Nephron progenitor cell (in vitro differentiated cells): ENCODE data around the gene IL6ST.

ENCODE experiments used
- DNase-seq: peaks from one replicate; pipeline ENCODE4 v3.0.0; 2021
- H3K27ac Mint-ChIP-seq: 2 replicates; pipeline ENCODE4 v1.8.0; 2021; ENCODE audit warnings: mild to moderate bottlenecking, moderate library complexity, mixed read lengths
- H3K27me3 Mint-ChIP-seq: 2 replicates; pipeline ENCODE4 v1.8.0; 2021; ENCODE audit warnings: mild to moderate bottlenecking, low read depth, mixed read lengths; ENCODE audit not compliant: poor library complexity
- H3K36me3 Mint-ChIP-seq: 2 replicates; pipeline ENCODE4 v1.8.0; 2021; ENCODE audit warnings: low read depth, mixed read lengths
- H3K4me1 Mint-ChIP-seq: 2 replicates; pipeline ENCODE4 v1.8.0; 2021; ENCODE audit warnings: mixed read lengths
- H3K4me3 Mint-ChIP-seq: 2 replicates; pipeline ENCODE4 v1.8.0; 2021; ENCODE audit warnings: mild to moderate bottlenecking, moderate library complexity, mixed read lengths
- H3K9me3 Mint-ChIP-seq: 2 replicates; pipeline ENCODE4 v1.8.0; 2021; ENCODE audit warnings: mild to moderate bottlenecking, moderate library complexity, mixed read lengths
- CTCF ChIP-seq: fragments of 200-600 bp; sonication (generic); IDR thresholded peaks from 2 replicates; pipeline ENCODE4 v1.5.0; 2021; ENCODE audit warnings: antibody characterized with exemption

IL6ST gene

GRCh38 chr5:55913466-55914413 is 81.0 kb downstream of the IL6ST start:
- TF ChIP-seq CTCF, result no peak

GRCh38 chr5:55911784-55912653 is 82.7 kb downstream of the IL6ST start:
- no peak for TF ChIP-seq CTCF
- no peaks in the 10 kb centered on the region for H3K36me3 Mint-ChIP-seq
- H3K9me3 Mint-ChIP-seq, result no peaks in the 10 kb centered on the region
- no peak overlapping the region for H3K4me3 Mint-ChIP-seq
- H3K4me1 Mint-ChIP-seq, result no peaks in the 10 kb centered on the region
- DNase-seq, result no peak
- no peak overlapping the region for H3K27ac Mint-ChIP-seq
- H3K27me3 Mint-ChIP-seq, result no peaks in the 10 kb centered on the region

More at GRCh38 chr5:55913466-55914413, 81.0 kb downstream of the IL6ST start:
- Mint-ChIP-seq H3K9me3 (no peaks in the 10 kb centered on the region), H3K4me1 (peaks cover 13% of the 10 kb centered on the region), H3K36me3 (no peaks in the 10 kb centered on the region), H3K4me3 (no peak overlapping the region), H3K27me3 (no peaks in the 10 kb centered on the region), H3K27ac (no peak overlapping the region)
- DNase-seq, result no peak

- no peak for TF ChIP-seq CTCF
- Mint-ChIP-seq H3K4me1 (no peaks in the 10 kb centered on the region), H3K36me3 (no peaks in the 10 kb centered on the region), H3K9me3 (no peaks in the 10 kb centered on the region), H3K27ac (no peak overlapping the region), H3K27me3 (no peaks in the 10 kb centered on the region), H3K4me3 (no peak overlapping the region)
- DNase-seq, result no peak
Observed at GRCh38 chr5:55908804-55909203, 86.0 kb downstream of the IL6ST start.

GRCh38 chr5:55907927-55908326 is 86.8 kb downstream of the IL6ST start:
- no peaks in the 10 kb centered on the region for H3K27me3 Mint-ChIP-seq
- no peak overlapping the region for H3K4me3 Mint-ChIP-seq
- H3K36me3 Mint-ChIP-seq, result no peaks in the 10 kb centered on the region
- no peaks in the 10 kb centered on the region for H3K9me3 Mint-ChIP-seq
- no peak for TF ChIP-seq CTCF
- no peaks in the 10 kb centered on the region for H3K4me1 Mint-ChIP-seq
- no peak overlapping the region for H3K27ac Mint-ChIP-seq
- DNase-seq, result no peak

GRCh38 chr5:55905251-55905650 is 89.5 kb downstream of the IL6ST start:
- Mint-ChIP-seq H3K27ac (no peak overlapping the region), H3K4me1 (no peaks in the 10 kb centered on the region), H3K36me3 (no peaks in the 10 kb centered on the region), H3K4me3 (no peak overlapping the region), H3K27me3 (no peaks in the 10 kb centered on the region), H3K9me3 (no peaks in the 10 kb centered on the region)
- DNase-seq, result no peak
- TF ChIP-seq CTCF, result no peak
